ENCODE results near the gene LRRC45.
A peak's percentile ranks its signal among the peaks of the same experiment; 100 is the strongest.

LRRC45 gene

GRCh38 chr17:82070611-82071010, 47.5 kb downstream of the LRRC45 start:
- CTCF ChIA-PET = interaction anchor here (0.8 to 1.4 kb wide), 2 partner anchors 14 to 40 kb away, joined by 4 to 5 read pairs; no protein-coding TSS in a partner anchor
- TF ChIP-seq ZNF394 (tag by site-specific recombination; IDR thresholded peaks at IDR 0.05; ENCODE audit: borderline replicate concordance) (no peak), ZNF121 (tag by site-specific recombination; IDR thresholded peaks at IDR 0.05) (0 out of 2 replicates have a peak, but pooled peaks have one; percentile 32)
- Histone ChIP-seq H3K27ac (ENCODE audit: extremely low read depth, low read depth, low read length) (no peak overlapping the region), H3K36me3 (ENCODE audit: control insufficient read depth in 2 of 2, insufficient read depth in 1 of 2, low read length in 2 of 2) (no peaks in the 10 kb centered on the region), H3K9me3 (ENCODE audit: control insufficient read depth, insufficient read depth, low read depth, low read length) (no peaks in the 10 kb centered on the region), H3K4me3 (ENCODE audit: low read depth, low read length) (no peak overlapping the region), H3K4me1 (ENCODE audit: control insufficient read depth, insufficient read depth, low read length) (no peaks in the 10 kb centered on the region)
- POLR2A ChIA-PET = interaction anchor here (1.5 to 1.8 kb wide), 2 partner anchors 9 to 33 kb away, joined by 4 read pairs; partner anchors contain the start of gene DCXR

- H3K4me3 ChIP-seq (ENCODE audit: low read depth, low read length) = no peak overlapping the region
- no peaks in the 10 kb centered on the region for H3K9me3 ChIP-seq (ENCODE audit: control insufficient read depth, insufficient read depth, low read depth, low read length)
- TF ChIP-seq ZNF221 (tag by site-specific recombination; IDR thresholded peaks at IDR 0.05; ENCODE audit: borderline replicate concordance) = no peak
- TF ChIP-seq, protein P1, sequence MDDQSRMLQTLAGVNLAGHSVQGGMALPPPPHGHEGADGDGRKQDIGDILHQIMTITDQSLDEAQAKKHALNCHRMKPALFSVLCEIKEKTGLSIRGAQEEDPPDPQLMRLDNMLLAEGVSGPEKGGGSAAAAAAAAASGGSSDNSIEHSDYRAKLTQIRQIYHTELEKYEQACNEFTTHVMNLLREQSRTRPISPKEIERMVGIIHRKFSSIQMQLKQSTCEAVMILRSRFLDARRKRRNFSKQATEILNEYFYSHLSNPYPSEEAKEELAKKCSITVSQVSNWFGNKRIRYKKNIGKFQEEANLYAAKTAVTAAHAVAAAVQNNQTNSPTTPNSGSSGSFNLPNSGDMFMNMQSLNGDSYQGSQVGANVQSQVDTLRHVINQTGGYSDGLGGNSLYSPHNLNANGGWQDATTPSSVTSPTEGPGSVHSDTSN (CRISPR knock-in tag; IDR thresholded peaks at IDR 0.05) = no peak
- TF ChIP-seq ZNF514 (tag by site-specific recombination; IDR thresholded peaks at IDR 0.05) = no peak
- TF ChIP-seq ZSCAN30 (tag by site-specific recombination; IDR thresholded peaks at IDR 0.05) = no peak
- TF ChIP-seq MYNN (tag by site-specific recombination; IDR thresholded peaks at IDR 0.05; ENCODE audit: borderline replicate concordance) = no peak
- no peak for TF ChIP-seq ZNF585B (tag by site-specific recombination; IDR thresholded peaks at IDR 0.05)
- TF ChIP-seq ZNF488 (tag by site-specific recombination; IDR thresholded peaks at IDR 0.05) = no peak
- TF ChIP-seq, protein P2, sequence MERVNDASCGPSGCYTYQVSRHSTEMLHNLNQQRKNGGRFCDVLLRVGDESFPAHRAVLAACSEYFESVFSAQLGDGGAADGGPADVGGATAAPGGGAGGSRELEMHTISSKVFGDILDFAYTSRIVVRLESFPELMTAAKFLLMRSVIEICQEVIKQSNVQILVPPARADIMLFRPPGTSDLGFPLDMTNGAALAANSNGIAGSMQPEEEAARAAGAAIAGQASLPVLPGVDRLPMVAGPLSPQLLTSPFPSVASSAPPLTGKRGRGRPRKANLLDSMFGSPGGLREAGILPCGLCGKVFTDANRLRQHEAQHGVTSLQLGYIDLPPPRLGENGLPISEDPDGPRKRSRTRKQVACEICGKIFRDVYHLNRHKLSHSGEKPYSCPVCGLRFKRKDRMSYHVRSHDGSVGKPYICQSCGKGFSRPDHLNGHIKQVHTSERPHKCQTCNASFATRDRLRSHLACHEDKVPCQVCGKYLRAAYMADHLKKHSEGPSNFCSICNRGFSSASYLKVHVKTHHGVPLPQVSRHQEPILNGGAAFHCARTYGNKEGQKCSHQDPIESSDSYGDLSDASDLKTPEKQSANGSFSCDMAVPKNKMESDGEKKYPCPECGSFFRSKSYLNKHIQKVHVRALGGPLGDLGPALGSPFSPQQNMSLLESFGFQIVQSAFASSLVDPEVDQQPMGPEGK (tag by site-specific recombination; IDR thresholded peaks at IDR 0.05) = no peak
- no peak for TF ChIP-seq ZNF792 (tag by site-specific recombination; IDR thresholded peaks at IDR 0.05)
- no peak for TF ChIP-seq ZNF692 (tag by site-specific recombination; IDR thresholded peaks at IDR 0.05)
- no peak for TF ChIP-seq ZBTB21 (tag by site-specific recombination; IDR thresholded peaks at IDR 0.05)
- no peak for TF ChIP-seq ZNF169 (tag by site-specific recombination; IDR thresholded peaks at IDR 0.05)
- ChIA-PET CTCF (interaction anchor here (1.1 kb wide), 1 partner anchor 35 kb away, joined by 7 read pairs; the partner anchor contains the start of gene DCXR), POLR2A (interaction anchor here (0.7 to 1.2 kb wide), 3 partner anchors 9 to 35 kb away, joined by 3 to 4 read pairs (median 3); partner anchors contain the start of gene DCXR)
- peaks cover under 1 to 6% of the 10 kb centered on the region in 2 experiments for H3K36me3 ChIP-seq (ENCODE audit: control insufficient read depth in 2 of 2, insufficient read depth in 1 of 2, low read length in 2 of 2)
- H3K27ac ChIP-seq (ENCODE audit: extremely low read depth, low read depth, low read length) = no peak overlapping the region
- H3K4me1 ChIP-seq (ENCODE audit: control insufficient read depth, insufficient read depth, low read length) = no peaks in the 10 kb centered on the region
Measured at GRCh38 chr17:82072827-82073226, 49.7 kb downstream of the LRRC45 start.

- H3K9me3 ChIP-seq (ENCODE audit: control insufficient read depth, insufficient read depth, low read depth, low read length) = no peaks in the 10 kb centered on the region
- peaks cover 3 to 12% of the 10 kb centered on the region in 2 experiments for H3K36me3 ChIP-seq (ENCODE audit: control insufficient read depth in 2 of 2, insufficient read depth in 1 of 2, low read length in 2 of 2)
- H3K4me3 ChIP-seq (ENCODE audit: low read depth, low read length) = no peak overlapping the region
- no peaks in the 10 kb centered on the region for H3K4me1 ChIP-seq (ENCODE audit: control insufficient read depth, insufficient read depth, low read length)
- POLR2A ChIA-PET = interaction anchor here (0.7 to 1.2 kb wide), 4 partner anchors 9 to 36 kb away, joined by 3 to 4 read pairs (median 4); partner anchors contain the start of gene DCXR
- CTCF ChIA-PET = interaction anchor here (0.6 to 1.1 kb wide), 2 partner anchors 29 to 36 kb away, joined by 3 to 7 read pairs; partner anchors contain the start of gene DCXR
- TF ChIP-seq ZNF626 (tag by site-specific recombination; IDR thresholded peaks at IDR 0.05) = no peak
- no peak for TF ChIP-seq ZNF423 (tag by site-specific recombination; IDR thresholded peaks at IDR 0.05)
- no peak for TF ChIP-seq ZSCAN30 (tag by site-specific recombination; IDR thresholded peaks at IDR 0.05)
- TF ChIP-seq ZNF184 (tag by site-specific recombination; IDR thresholded peaks at IDR 0.05) = no peak
- TF ChIP-seq ZNF302 (tag by site-specific recombination; IDR thresholded peaks at IDR 0.05; ENCODE audit: low read depth) = no peak
- no peak overlapping the region for H3K27ac ChIP-seq (ENCODE audit: extremely low read depth, low read depth, low read length)
Measured at GRCh38 chr17:82073446-82073845, 50.3 kb downstream of the LRRC45 start.

All from HEK293 (cell line).